Natural killer cell (primary cell): ENCODE results near the gene ZFHX3. TPM values are rescaled to one million over a fixed set of nuclear protein-coding genes. Genes with fewer than 3 reads are reported as not detected.

Experiments used
- ATAC-seq, 3 donors: fragments of 150-1000 bp in 2 of 3; fragments of 200-7000 bp in 1 of 3; cut with Tn5 transposase; 1 replicate in 1 of 3; 2 replicates in 2 of 3; pipeline ENCODE4 v1.10.0; 2021; ENCODE audit warnings: mild to moderate bottlenecking in 2 of 3, moderate library complexity in 2 of 3
- DNase-seq, 2 donors: peaks; one replicate each; pipeline versions ENCODE4 v3.0.0 to v3.0.0-alpha.2; 2013 to 2021; ENCODE audit warnings: mixed read lengths in 1 of 2
- H3K27ac ChIP-seq: one replicate; pipeline ENCODE4 v1.5.1; 2013; ENCODE audit warnings: mild to moderate bottlenecking, low read length
- H3K27me3 ChIP-seq: one replicate; pipeline ENCODE4 v1.6.1; 2013; ENCODE audit warnings: low read length; ENCODE audit not compliant: control insufficient read depth, insufficient read depth
- H3K36me3 ChIP-seq: one replicate; pipeline ENCODE4 v1.6.1; 2013; ENCODE audit warnings: low read length; ENCODE audit not compliant: control insufficient read depth, insufficient read depth
- H3K4me1 ChIP-seq: one replicate; pipeline ENCODE4 v1.6.1; 2013; ENCODE audit warnings: low read length; ENCODE audit not compliant: control insufficient read depth, insufficient read depth
- H3K4me3 ChIP-seq: one replicate; pipeline ENCODE4 v1.5.1; 2013; ENCODE audit warnings: low read length
- H3K9me3 ChIP-seq: one replicate; pipeline ENCODE4 v1.6.1; 2013; ENCODE audit warnings: low read length; ENCODE audit not compliant: control insufficient read depth, insufficient read depth
- H3K27ac Mint-ChIP-seq, 2 donors: one replicate each; pipeline ENCODE4 v1.8.0; 2022; ENCODE audit warnings: mild to moderate bottlenecking in 2 of 2, mixed read lengths in 2 of 2, moderate library complexity in 1 of 2
- H3K27me3 Mint-ChIP-seq, 2 donors: one replicate each; pipeline ENCODE4 v1.8.0; 2022; ENCODE audit warnings: low read depth in 2 of 2, mixed read lengths in 2 of 2
- H3K36me3 Mint-ChIP-seq: one replicate; pipeline ENCODE4 v1.8.0; 2022; ENCODE audit warnings: mixed read lengths
- H3K4me1 Mint-ChIP-seq, 2 donors: one replicate each; pipeline ENCODE4 v1.8.0; 2022; ENCODE audit warnings: mixed read lengths in 2 of 2
- H3K4me3 Mint-ChIP-seq: one replicate; pipeline ENCODE4 v1.8.0; 2022; ENCODE audit warnings: mild to moderate bottlenecking, moderate library complexity, mixed read lengths
- H3K9me3 Mint-ChIP-seq, 2 donors: one replicate each; pipeline ENCODE4 v1.8.0; 2022; ENCODE audit warnings: mixed read lengths in 2 of 2
- WGBS: methylation state at CpG from one replicate; pipeline ENCODE4 v1.1.7; 2013; ENCODE audit warnings: missing lambda C conversion rate; ENCODE audit not compliant: insufficient coverage; 5-methylcytosine and 5-hydroxymethylcytosine counted together
- intact Hi-C: fragments of 100-400 bp; cut with micrococcal nuclease; formaldehyde crosslinking; loops from one replicate; pipeline ENCODE4 v1.14.2; 2022
- total RNA-seq, 4 donors: library from RNA; stranded (reverse); fragments of 120-200 nt in 1 of 4; gene quantifications; one replicate each; pipeline versions ENCODE4 v1.2.3 to v1.2.4, GENCODE V29; 2013 to 2022
- TF ChIP-seq, protein P1 (sequence below): fragments of 200-600 bp; IDR thresholded peaks from one replicate; pipeline ENCODE4 v1.8.0; 2022; ENCODE audit warnings: antibody characterized with exemption

Gene ZFHX3
- total RNA-seq, 3 donors from 2014 or later (not counting 1 experiment from before 2014, with no cell fraction given): 5.8 to 7.8 (median 7.5) TPM

DNA sequence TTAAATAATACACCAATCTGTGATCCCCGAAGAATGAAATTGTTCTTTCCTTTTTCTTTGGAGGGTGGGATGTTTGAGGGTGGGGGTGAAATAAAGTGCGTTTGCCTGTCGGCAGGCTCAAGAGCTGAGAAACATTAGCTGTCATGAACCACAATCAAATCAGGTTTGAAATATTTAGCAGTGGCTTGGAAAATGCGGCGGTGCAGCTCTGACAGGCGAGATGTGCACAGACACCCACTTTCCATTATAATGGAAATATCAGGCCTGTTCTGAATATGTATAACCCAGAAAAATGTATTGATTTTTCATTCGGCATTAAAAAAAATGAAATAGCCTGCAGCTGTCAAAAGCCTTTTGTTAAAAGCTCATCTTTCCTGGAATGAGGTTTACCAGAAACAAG lies 212.8 kb downstream of the ZFHX3 start:
- H3K27me3 ChIP-seq: no peaks in the 10 kb centered on the region
- H3K27ac ChIP-seq: no peak overlapping the region
- H3K27ac Mint-ChIP-seq: no peak overlapping the region
- TF ChIP-seq, protein P1, sequence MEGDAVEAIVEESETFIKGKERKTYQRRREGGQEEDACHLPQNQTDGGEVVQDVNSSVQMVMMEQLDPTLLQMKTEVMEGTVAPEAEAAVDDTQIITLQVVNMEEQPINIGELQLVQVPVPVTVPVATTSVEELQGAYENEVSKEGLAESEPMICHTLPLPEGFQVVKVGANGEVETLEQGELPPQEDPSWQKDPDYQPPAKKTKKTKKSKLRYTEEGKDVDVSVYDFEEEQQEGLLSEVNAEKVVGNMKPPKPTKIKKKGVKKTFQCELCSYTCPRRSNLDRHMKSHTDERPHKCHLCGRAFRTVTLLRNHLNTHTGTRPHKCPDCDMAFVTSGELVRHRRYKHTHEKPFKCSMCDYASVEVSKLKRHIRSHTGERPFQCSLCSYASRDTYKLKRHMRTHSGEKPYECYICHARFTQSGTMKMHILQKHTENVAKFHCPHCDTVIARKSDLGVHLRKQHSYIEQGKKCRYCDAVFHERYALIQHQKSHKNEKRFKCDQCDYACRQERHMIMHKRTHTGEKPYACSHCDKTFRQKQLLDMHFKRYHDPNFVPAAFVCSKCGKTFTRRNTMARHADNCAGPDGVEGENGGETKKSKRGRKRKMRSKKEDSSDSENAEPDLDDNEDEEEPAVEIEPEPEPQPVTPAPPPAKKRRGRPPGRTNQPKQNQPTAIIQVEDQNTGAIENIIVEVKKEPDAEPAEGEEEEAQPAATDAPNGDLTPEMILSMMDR: no peak
- no peaks in the 10 kb centered on the region for H3K9me3 ChIP-seq
- H3K4me3 Mint-ChIP-seq: no peak overlapping the region
- no peaks in the 10 kb centered on the region for H3K27me3 Mint-ChIP-seq
- ATAC-seq: no peak
- H3K4me1 Mint-ChIP-seq: peaks cover 7% of the 10 kb centered on the region in 2 donors
- no peaks in the 10 kb centered on the region for H3K9me3 Mint-ChIP-seq
- no peak overlapping the region for H3K4me3 ChIP-seq
- H3K36me3 ChIP-seq: no peaks in the 10 kb centered on the region
- H3K4me1 ChIP-seq: no peaks in the 10 kb centered on the region
- no peaks in the 10 kb centered on the region for H3K36me3 Mint-ChIP-seq
- WGBS: 86% methylated on average over 4 of the region's 7 CpGs
- no peak for DNase-seq
- intact Hi-C loops: loop anchor here (10.0 kb wide), 1 partner anchor 1490 kb away; no protein-coding TSS in a partner anchor

DNA sequence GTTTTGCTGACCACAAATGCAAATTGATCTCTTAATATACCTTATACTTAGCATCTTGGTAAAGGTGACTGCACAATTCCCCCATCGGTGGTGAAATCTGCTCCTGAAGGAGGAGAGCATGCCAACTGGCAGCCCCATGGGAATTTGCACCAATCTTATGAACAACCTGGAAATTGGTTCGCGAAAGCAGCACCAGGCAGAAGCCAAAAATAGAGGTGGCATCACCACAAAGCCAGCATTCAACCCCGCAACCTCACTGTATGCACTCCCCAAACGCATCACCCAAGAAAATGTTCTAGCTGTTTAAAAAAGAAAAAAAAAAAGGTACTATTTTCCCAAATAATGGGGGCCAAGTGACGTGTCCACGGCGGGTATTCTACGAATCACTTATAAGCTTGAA lies 213.4 kb downstream of the ZFHX3 start:
- Histone ChIP-seq H3K36me3 (no peaks in the 10 kb centered on the region), H3K27ac (no peak overlapping the region), H3K4me3 (no peak overlapping the region), H3K27me3 (no peaks in the 10 kb centered on the region), H3K9me3 (no peaks in the 10 kb centered on the region), H3K4me1 (no peaks in the 10 kb centered on the region)
- no peaks in the 10 kb centered on the region for H3K36me3 Mint-ChIP-seq
- ATAC-seq: no peak
- no peak for DNase-seq
- H3K27me3 Mint-ChIP-seq: no peaks in the 10 kb centered on the region
- H3K27ac Mint-ChIP-seq: no peak overlapping the region
- intact Hi-C loops: loop anchor here (10.0 kb wide), 1 partner anchor 1490 kb away; no protein-coding TSS in a partner anchor
- TF ChIP-seq, protein P1: no peak
- peaks cover 7% of the 10 kb centered on the region in 2 donors for H3K4me1 Mint-ChIP-seq
- no peak overlapping the region for H3K4me3 Mint-ChIP-seq
- 83% methylated on average over 9 of the region's 9 CpGs for WGBS
- H3K9me3 Mint-ChIP-seq: no peaks in the 10 kb centered on the region

DNA sequence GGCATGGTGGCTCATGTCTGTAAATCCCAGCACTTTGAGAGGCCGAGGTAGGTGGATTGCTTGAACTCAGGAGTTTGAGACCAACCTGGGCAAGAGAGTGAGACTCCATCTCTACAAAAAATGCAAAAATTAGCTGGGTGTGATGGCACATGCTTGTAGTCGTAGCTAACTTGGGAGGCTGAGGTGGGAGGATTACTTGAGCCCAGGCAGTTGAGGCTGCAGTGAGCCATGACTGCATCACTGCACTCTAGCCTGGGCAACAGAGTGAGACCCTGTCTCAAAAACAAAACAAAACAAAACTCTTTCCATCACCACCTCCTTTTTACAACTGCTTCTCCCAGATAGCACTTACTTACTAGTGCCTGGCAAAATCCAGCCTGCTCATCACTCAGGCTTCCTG lies 214.0 kb downstream of the ZFHX3 start:
- Mint-ChIP-seq H3K9me3 (no peaks in the 10 kb centered on the region), H3K4me3 (no peak overlapping the region), H3K27ac (no peak overlapping the region), H3K36me3 (no peaks in the 10 kb centered on the region), H3K27me3 (no peaks in the 10 kb centered on the region), H3K4me1 (peaks cover 7% of the 10 kb centered on the region in 2 donors)
- ATAC-seq (no peak), DNase-seq (no peak)
- Histone ChIP-seq H3K9me3 (no peaks in the 10 kb centered on the region), H3K27me3 (no peaks in the 10 kb centered on the region), H3K4me1 (no peaks in the 10 kb centered on the region), H3K27ac (no peak overlapping the region), H3K36me3 (no peaks in the 10 kb centered on the region), H3K4me3 (no peak overlapping the region)
- 85% methylated on average over 2 of the region's 2 CpGs for WGBS
- intact Hi-C loops: loop anchor here (2.0 to 10.0 kb wide), 2 partner anchors 1123 to 1491 kb away; no protein-coding TSS in a partner anchor
- TF ChIP-seq, protein P1: no peak

DNA sequence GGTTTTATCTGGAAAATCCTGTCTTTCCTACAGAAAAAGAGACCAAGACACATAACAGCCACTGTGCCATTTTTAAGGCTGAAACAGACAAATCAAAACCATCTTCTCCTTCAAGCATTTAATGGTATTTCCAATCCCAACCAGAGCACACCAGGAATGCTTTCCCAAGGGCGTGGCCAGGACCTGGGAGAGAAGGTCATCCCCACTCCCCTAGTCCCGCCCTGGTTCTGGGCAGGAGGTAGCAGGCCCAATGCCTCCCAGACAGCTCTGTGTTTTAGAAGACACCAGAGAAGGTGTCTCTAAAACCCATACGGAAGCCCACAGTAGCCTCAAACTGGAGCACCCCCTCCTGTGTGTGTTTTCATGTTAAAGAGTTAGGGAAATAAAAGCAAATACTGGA lies 214.4 kb downstream of the ZFHX3 start:
- H3K9me3 Mint-ChIP-seq: no peaks in the 10 kb centered on the region
- H3K27ac Mint-ChIP-seq: no peak overlapping the region
- no peaks in the 10 kb centered on the region for H3K27me3 Mint-ChIP-seq
- no peak overlapping the region for H3K4me3 ChIP-seq
- peaks cover 7% of the 10 kb centered on the region in 2 donors for H3K4me1 Mint-ChIP-seq
- H3K27ac ChIP-seq: no peak overlapping the region
- H3K9me3 ChIP-seq: no peaks in the 10 kb centered on the region
- H3K36me3 Mint-ChIP-seq: no peaks in the 10 kb centered on the region
- WGBS: 90% methylated on average over 3 of the region's 3 CpGs
- intact Hi-C loops: loop anchor here (2.0 to 10.0 kb wide), 2 partner anchors 1123 to 1491 kb away; no protein-coding TSS in a partner anchor
- H3K27me3 ChIP-seq: no peaks in the 10 kb centered on the region
- ATAC-seq (no peak), DNase-seq (no peak)
- H3K4me3 Mint-ChIP-seq: no peak overlapping the region
- TF ChIP-seq, protein P1: no peak
- H3K36me3 ChIP-seq: no peaks in the 10 kb centered on the region
- no peaks in the 10 kb centered on the region for H3K4me1 ChIP-seq
